IMR-90 (cell line): Measurements from ENCODE around the gene LIMCH1. TPM values are rescaled to one million over a fixed set of nuclear protein-coding genes. Genes with fewer than 3 reads are reported as not detected.

Experiments
- ATAC-seq: fragments of 200-7000 bp; cut with Tn5 transposase; 2 replicates; pipeline ENCODE4 v1.9.1; 2020; ENCODE audit warnings: low read depth, mild to moderate bottlenecking, moderate library complexity
- BruUV-seq: library from RNA; stranded (reverse); fragments of 400-500 nt; replicated peaks from 2 replicates; lab custom pipeline; 2021; lab: Mats Ljungman, UMichigan
- CTCF ChIA-PET: fragments of 300-600 bp; formaldehyde crosslinking; extraction: SDS; loops from one replicate; lab custom pipeline; 2021; ENCODE audit warnings: antibody characterized with exemption; lab: Yijun Ruan, JAX
- POLR2A ChIA-PET: fragments of 300-600 bp; sonication (Branson Sonifier 250); formaldehyde crosslinking; loops from one replicate; lab custom pipeline; 2022; ENCODE audit warnings: antibody characterized with exemption; ENCODE audit not compliant: unreplicated experiment; lab: Charles Lee
- DNase-seq: peaks from one replicate; pipeline ENCODE4 v3.0.0; 2013
- H2AFZ ChIP-seq: replicated peaks from 2 replicates; pipeline ENCODE3; 2013; ENCODE audit warnings: low read length, mild to moderate bottlenecking; ENCODE audit not compliant: poor library complexity
- H2AK5ac ChIP-seq: 2 replicates; pipeline ENCODE4 v1.6.1; 2013; ENCODE audit warnings: low read depth, low read length, inconsistent platforms
- H2AK9ac ChIP-seq: replicated peaks from 2 replicates; pipeline ENCODE3; 2013; ENCODE audit warnings: mild to moderate bottlenecking, low read depth, low read length, moderate library complexity; ENCODE audit not compliant: poor library complexity
- H2BK120ac ChIP-seq: 2 replicates; pipeline ENCODE4 v1.6.1; 2013; ENCODE audit warnings: low read depth, low read length, inconsistent platforms
- H2BK15ac ChIP-seq: 3 replicates; pipeline ENCODE4 v1.6.1; 2013; ENCODE audit warnings: low read depth, low read length, inconsistent platforms
- H2BK20ac ChIP-seq: 2 replicates; pipeline ENCODE4 v1.6.1; 2013; ENCODE audit warnings: low read depth, mild to moderate bottlenecking, inconsistent platforms, low read length, moderate library complexity
- H2BK5ac ChIP-seq: 2 replicates; pipeline ENCODE4 v1.6.1; 2013; ENCODE audit warnings: mild to moderate bottlenecking, low read depth, low read length, inconsistent platforms; ENCODE audit not compliant: poor library complexity, severe bottlenecking
- H3K14ac ChIP-seq: replicated peaks from 2 replicates; pipeline ENCODE4 v1.6.1; 2013; ENCODE audit warnings: low read depth, low read length, inconsistent platforms
- H3K18ac ChIP-seq: 2 replicates; pipeline ENCODE4 v1.6.1; 2013; ENCODE audit warnings: low read depth, low read length, control low read depth
- H3K23ac ChIP-seq: 2 replicates; pipeline ENCODE4 v1.6.1; 2013; ENCODE audit warnings: low read depth, low read length, inconsistent platforms
- H3K27ac ChIP-seq: 2 replicates; pipeline ENCODE4 v1.5.1; 2013; ENCODE audit warnings: mild to moderate bottlenecking, control low read depth, low read length; ENCODE audit not compliant: insufficient read depth
- H3K27me3 ChIP-seq: 2 replicates; pipeline ENCODE4 v1.6.1; 2013; ENCODE audit warnings: low read length; ENCODE audit not compliant: control insufficient read depth, insufficient read depth
- H3K36me3 ChIP-seq: 2 replicates; pipeline ENCODE4 v1.6.1; 2013; ENCODE audit warnings: low read length, mixed read lengths; ENCODE audit not compliant: control insufficient read depth, insufficient read depth
- H3K4ac ChIP-seq: 2 replicates; pipeline ENCODE4 v1.6.1; 2013; ENCODE audit warnings: low read depth, low read length, inconsistent platforms
- H3K4me1 ChIP-seq: 2 replicates; pipeline ENCODE4 v1.6.1; 2013; ENCODE audit warnings: low read length, mixed read lengths; ENCODE audit not compliant: control insufficient read depth, insufficient read depth
- H3K4me2 ChIP-seq: 2 replicates; pipeline ENCODE4 v1.6.1; 2013; ENCODE audit warnings: low read depth, mild to moderate bottlenecking, control low read depth, low read length, moderate library complexity
- H3K4me3 ChIP-seq: 2 replicates; pipeline ENCODE4 v1.5.1; 2013; ENCODE audit warnings: low read depth, mild to moderate bottlenecking, control low read depth, low read length, moderate library complexity; ENCODE audit not compliant: insufficient read depth
- H3K56ac ChIP-seq: 2 replicates; pipeline ENCODE4 v1.6.1; 2013; ENCODE audit warnings: low read length, inconsistent platforms; ENCODE audit not compliant: insufficient read depth; ENCODE audit errors: extremely low read depth
- H3K79me1 ChIP-seq, 2 experiments: 2 replicates each; pipeline ENCODE4 v1.6.1; 2013; ENCODE audit warnings: low read length in 2 of 2, inconsistent platforms in 1 of 2, low read depth in 1 of 2
- H3K9ac ChIP-seq: 2 replicates; pipeline ENCODE4 v1.6.1; 2013; ENCODE audit warnings: low read depth, low read length, control low read depth
- H3K9me1 ChIP-seq: 2 replicates; pipeline ENCODE4 v1.6.1; 2013; ENCODE audit warnings: low read length, inconsistent platforms; ENCODE audit not compliant: insufficient read depth
- H3K9me3 ChIP-seq: 2 replicates; pipeline ENCODE4 v1.6.1; 2013; ENCODE audit warnings: low read length; ENCODE audit not compliant: control insufficient read depth, insufficient read depth
- H4K20me1 ChIP-seq: 2 replicates; pipeline ENCODE4 v1.6.1; 2013; ENCODE audit warnings: low read length, inconsistent platforms; ENCODE audit not compliant: insufficient read depth
- H4K5ac ChIP-seq: 2 replicates; pipeline ENCODE4 v1.6.1; 2013; ENCODE audit warnings: mild to moderate bottlenecking, low read depth, low read length, control low read depth
- H4K8ac ChIP-seq, 2 experiments: 2 replicates each; pipeline ENCODE4 v1.6.1; 2013; ENCODE audit warnings: low read depth in 2 of 2, low read length in 2 of 2, control low read depth in 1 of 2, inconsistent platforms in 1 of 2
- H4K91ac ChIP-seq: 2 replicates; pipeline ENCODE4 v1.6.1; 2013; ENCODE audit warnings: low read depth, low read length, inconsistent platforms; ENCODE audit not compliant: insufficient read depth
- BHLHE40 ChIP-seq: fragments of 150-350 bp; IDR thresholded peaks from 2 replicates; pipeline ENCODE4 v1.6.1; 2016; ENCODE audit warnings: mild to moderate bottlenecking, low read depth, low read length
- CEBPB ChIP-seq: IDR thresholded peaks from 2 replicates; pipeline ENCODE4 v1.6.1; 2012; ENCODE audit warnings: low read depth, low read length, improper control_type of control experiment
- CHD1 ChIP-seq: IDR thresholded peaks from 2 replicates; pipeline ENCODE4 v1.6.1; 2012; ENCODE audit warnings: low read depth, low read length, improper control_type of control experiment
- CTCF ChIP-seq: conservative IDR thresholded peaks from 2 replicates; pipeline ENCODE4 v1.5.1; 2012; ENCODE audit warnings: mild to moderate bottlenecking, low read depth, low read length, improper control_type of control experiment
- FOS ChIP-seq: fragments of 150-350 bp; IDR thresholded peaks from 2 replicates; pipeline ENCODE4 v1.6.1; 2016; ENCODE audit warnings: low read depth, low read length
- MAFK ChIP-seq: IDR thresholded peaks from 2 replicates; pipeline ENCODE4 v1.6.1; 2012; ENCODE audit warnings: low read depth, low read length, improper control_type of control experiment
- NFE2L2 ChIP-seq: fragments of 150-350 bp; IDR thresholded peaks from 2 replicates; pipeline ENCODE4 v1.6.1; 2016; ENCODE audit warnings: low read depth, mild to moderate bottlenecking, low read length
- POLR2A ChIP-seq: IDR thresholded peaks from 2 replicates; pipeline ENCODE4 v1.6.1; 2012; ENCODE audit warnings: mild to moderate bottlenecking, low read depth, low read length
- RCOR1 ChIP-seq: IDR thresholded peaks from 2 replicates; pipeline ENCODE4 v1.6.1; 2012; ENCODE audit warnings: mild to moderate bottlenecking, low read length, improper control_type of control experiment; ENCODE audit not compliant: insufficient replicate concordance
- WGBS, 2 experiments: methylation state at CpG; one replicate each; pipeline versions ENCODE4 v1.1.5 to v1.1.7; 2013; ENCODE audit warnings: missing lambda C conversion rate in 2 of 2; ENCODE audit not compliant: insufficient read length in 1 of 2; ENCODE audit errors: extremely low coverage in 2 of 2; 5-methylcytosine and 5-hydroxymethylcytosine counted together
- dilution Hi-C: fragments of 300-500 bp; cut with HindIII; formaldehyde crosslinking; loops from one replicate; pipeline ENCODE4 v1.14.3; 2018; ENCODE audit warnings: low sequenced_read_pairs; ENCODE audit not compliant: unreplicated experiment
- in situ Hi-C: fragments of 300-500 bp; cut with MboI; formaldehyde crosslinking; loops from 3 replicates; pipeline ENCODE4 v1.14.3; 2019; ENCODE audit warnings: low sequenced_read_pairs, inconsistent platforms, mixed read lengths
- intact Hi-C: fragments of 100-400 bp; cut with micrococcal nuclease; formaldehyde crosslinking; loops from 2 replicates; pipeline ENCODE4 v1.10.0; 2022
- polyA plus RNA-seq, 3 experiments: library from polyadenylated mRNA; depleted of rRNA; stranded (reverse); fragments of >200 nt; gene quantifications; 2 replicates each; pipeline ENCODE4 v1.2.3, GENCODE V29; 2012; ENCODE audit warnings: low replicate concordance in 1 of 3
- total RNA-seq: library from RNA; depleted of rRNA; stranded (reverse); fragments of >200 nt; gene quantifications from 2 replicates; pipeline ENCODE4 v1.2.3, GENCODE V29; 2012

The LIMCH1 gene
- total and polyA plus RNA-seq, 2 of the 4 experiments (the other 2 are of a cell fraction): 0.89 to 2.9 TPM

- POLR2A ChIA-PET: interaction anchor here (0.6 kb wide), 1 partner anchor 353 kb away, joined by 10 read pairs; no protein-coding TSS in a partner anchor
Observed at GRCh38 chr4:41646862-41647261, 108.9 kb downstream of the LIMCH1 start.

More at GRCh38 chr4:41646862-41647261, 108.9 kb downstream of the LIMCH1 start:
- Histone ChIP-seq H2AK9ac (no peak overlapping the region), H2BK15ac (no peak overlapping the region), H4K20me1 (no peaks in the 10 kb centered on the region), H3K9me1 (no peaks in the 10 kb centered on the region), H3K36me3 (peaks cover 2% of the 10 kb centered on the region; the same call in 1 of the 2 replicates), H3K18ac (no peak overlapping the region), H3K56ac (no peak overlapping the region), H3K9ac (no peak overlapping the region), H2BK5ac (no peak overlapping the region), H3K4me1 (no peaks in the 10 kb centered on the region), H2BK120ac (no peak overlapping the region), H2AFZ (no peak overlapping the region), H3K27ac (no peak overlapping the region), H3K27me3 (peaks cover 20% of the 10 kb centered on the region), H3K23ac (no peak overlapping the region), H2BK20ac (no peak overlapping the region), H3K4me2 (no peak overlapping the region), H3K14ac (no peak overlapping the region), H4K5ac (no peak overlapping the region), H4K91ac (no peak overlapping the region), H2AK5ac (no peak overlapping the region), H3K79me1 (no peaks in the 10 kb centered on the region), H3K4me3 (no peak overlapping the region), H3K4ac (no peak overlapping the region), H4K8ac (no peak overlapping the region), H3K9me3 (no peaks in the 10 kb centered on the region)
- intact Hi-C loops (loop anchor here (10.0 kb wide), 1 partner anchor 722 kb away; no protein-coding TSS in a partner anchor), in situ Hi-C loops (no loop called here), dilution Hi-C loops (no loop called here)
- CTCF ChIA-PET: no interaction called here
- no CpG with 5 or more reads among the region's 1 CpG for WGBS, 2 experiments
- no peak for TF ChIP-seq CEBPB
- TF ChIP-seq MAFK: no peak
- TF ChIP-seq FOS: no peak
- TF ChIP-seq BHLHE40: no peak
- no peak for TF ChIP-seq CTCF
- no peak for TF ChIP-seq RCOR1
- no peak for TF ChIP-seq CHD1
- TF ChIP-seq POLR2A: no peak
- TF ChIP-seq NFE2L2: no peak
- no TSS peak for BruUV-seq
- DNase-seq: no peak
- ATAC-seq: no peak
